Measurements from ENCODE around the gene BACH2.

GRCh38 chr6:90178384-90178855 is 118.2 kb downstream of the BACH2 start:
- no peak for TF ChIP-seq SPI1 (IDR thresholded peaks at IDR 0.05; ENCODE audit: borderline replicate concordance, low read depth)
- TF ChIP-seq CTCF (IDR thresholded peaks at IDR 0.05; ENCODE audit: insufficient read depth, low read length), result no peak
- TF ChIP-seq REST (IDR thresholded peaks at IDR 0.05; ENCODE audit: insufficient replicate concordance, low read depth), result no peak
- TF ChIP-seq GABPA (IDR thresholded peaks at IDR 0.05; ENCODE audit: low read depth), result no peak
- no peak for TF ChIP-seq POLR2AphosphoS5 (IDR thresholded peaks at IDR 0.05; ENCODE audit: low read depth)
